GM19240 (cell line): Measurements from ENCODE around the gene ZDHHC9.

Experiments used
- DNase-seq: peaks from one replicate; pipeline ENCODE4 v3.0.0; 2011; ENCODE audit warnings: low spot score; ENCODE audit not compliant: insufficient read length

The ZDHHC9 gene

DNA sequence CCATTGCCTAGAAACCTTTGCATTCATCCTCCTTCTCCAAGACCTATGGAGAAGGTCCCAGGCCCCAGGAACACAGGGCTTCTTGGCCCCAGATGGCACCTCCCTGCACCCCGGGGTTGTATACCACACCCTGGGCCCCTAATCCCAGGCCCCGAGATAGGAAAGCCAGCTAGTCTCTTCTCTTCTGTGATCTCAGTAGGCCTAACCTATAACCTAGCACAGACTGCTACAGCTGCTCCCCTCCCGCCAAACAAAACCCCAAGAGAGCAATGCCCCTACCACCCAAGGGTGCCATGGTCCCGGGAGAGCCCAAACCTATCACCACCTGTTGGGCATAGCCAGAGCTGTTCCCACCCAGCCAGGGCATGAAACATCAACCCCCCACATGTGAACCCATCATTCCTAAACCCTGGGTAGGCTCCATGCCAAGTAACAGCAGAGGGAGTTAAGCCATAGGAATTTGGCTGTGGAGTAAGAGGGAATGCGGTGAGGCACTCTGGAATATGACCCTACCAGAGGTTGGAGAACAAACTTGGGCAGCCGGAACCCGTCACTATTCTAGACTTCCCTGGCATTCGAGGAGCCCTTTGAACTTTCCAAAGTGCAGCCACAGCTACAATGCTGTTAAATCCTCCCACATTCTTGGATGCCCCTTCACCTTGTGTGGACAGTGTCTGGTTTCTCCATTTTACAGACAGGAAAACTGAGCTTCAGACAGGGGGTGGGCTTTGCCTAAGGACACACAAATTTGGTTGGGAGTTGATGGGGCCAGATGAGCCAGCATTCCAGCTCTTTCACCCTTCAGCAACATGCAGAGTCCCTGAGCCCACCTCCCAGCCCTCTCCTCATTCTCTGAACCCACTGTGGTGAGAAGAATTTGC lies 74.9 kb downstream of the ZDHHC9 start:
- DNase-seq = no peak

DNA sequence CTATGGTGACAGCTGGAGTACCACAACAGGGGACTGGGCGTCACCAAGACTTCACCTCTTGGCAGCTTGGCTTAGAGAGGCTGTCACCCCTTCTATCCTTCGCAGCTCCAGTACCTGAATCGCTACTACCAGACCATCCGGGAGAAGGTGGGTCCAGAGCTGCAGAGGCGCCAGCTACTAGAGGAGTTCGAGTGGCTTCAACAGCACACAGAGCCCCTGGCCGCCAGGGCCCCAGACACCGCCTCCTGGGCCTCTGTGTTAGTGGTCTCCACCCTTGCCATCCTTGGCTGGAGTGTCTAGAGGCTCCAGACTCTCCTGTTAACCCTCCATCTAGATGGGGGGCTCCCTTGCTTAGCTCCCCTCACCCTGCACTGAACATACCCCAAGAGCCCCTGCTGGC lies 75.5 kb downstream of the ZDHHC9 start:
- DNase-seq = no peak

DNA sequence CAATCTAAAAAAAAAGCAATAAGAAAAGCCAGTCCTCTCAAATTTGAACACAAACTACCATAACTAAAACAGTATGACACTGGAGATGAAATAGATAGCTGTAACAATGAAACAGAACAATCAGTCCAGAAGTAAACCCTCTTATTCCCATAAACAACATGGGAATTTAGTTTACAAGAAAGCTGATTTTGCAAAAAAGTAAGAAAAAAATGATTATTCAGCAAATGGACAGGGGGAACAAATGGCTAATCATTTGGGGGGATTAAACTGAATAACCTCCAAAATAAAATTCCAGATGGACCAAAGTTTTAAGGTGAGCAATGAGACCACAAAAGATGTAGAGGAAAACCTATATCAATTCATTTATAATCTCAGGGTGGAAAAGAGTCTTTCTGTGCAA lies 80.0 kb downstream of the ZDHHC9 start:
- no peak for DNase-seq

DNA sequence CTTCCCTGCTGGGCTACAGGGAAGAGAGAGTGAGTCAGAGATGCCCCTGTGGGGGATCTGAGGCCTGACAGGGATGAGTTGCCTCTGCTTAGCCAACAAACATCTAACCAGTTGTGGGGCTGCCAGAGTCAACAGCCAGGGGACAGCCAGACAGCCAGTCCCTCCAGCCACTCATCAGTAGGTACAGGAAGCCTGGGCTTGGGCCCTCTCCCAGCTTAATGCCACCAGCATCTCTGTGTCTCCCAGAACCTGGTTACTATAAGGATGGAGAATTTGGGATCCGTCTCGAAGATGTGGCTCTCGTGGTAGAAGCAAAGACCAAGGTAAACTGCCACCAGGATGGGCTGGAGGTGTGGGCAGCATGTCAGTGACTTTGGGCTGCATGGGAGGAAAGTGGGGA lies 81.2 kb downstream of the ZDHHC9 start:
- no peak for DNase-seq

DNA sequence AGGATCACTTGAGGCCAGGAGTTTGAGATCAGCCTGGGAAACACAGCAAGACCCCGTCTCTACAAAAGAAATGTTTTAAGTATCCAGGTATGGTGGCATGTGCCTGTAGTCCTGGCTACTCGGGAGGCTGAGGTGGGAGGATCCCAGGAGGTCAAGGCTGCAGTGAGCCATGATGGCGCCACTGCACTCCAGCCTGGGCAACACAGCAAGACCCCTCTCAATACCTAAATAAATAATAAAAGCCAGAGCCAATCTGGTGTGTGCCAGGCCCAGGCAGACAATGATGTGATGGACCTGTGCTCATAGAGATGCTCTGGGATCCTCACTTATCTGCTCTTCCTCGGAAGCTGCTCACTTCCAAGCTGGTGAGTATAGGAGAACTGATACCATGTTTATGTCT lies 82.1 kb downstream of the ZDHHC9 start:
- no peak for DNase-seq

DNA sequence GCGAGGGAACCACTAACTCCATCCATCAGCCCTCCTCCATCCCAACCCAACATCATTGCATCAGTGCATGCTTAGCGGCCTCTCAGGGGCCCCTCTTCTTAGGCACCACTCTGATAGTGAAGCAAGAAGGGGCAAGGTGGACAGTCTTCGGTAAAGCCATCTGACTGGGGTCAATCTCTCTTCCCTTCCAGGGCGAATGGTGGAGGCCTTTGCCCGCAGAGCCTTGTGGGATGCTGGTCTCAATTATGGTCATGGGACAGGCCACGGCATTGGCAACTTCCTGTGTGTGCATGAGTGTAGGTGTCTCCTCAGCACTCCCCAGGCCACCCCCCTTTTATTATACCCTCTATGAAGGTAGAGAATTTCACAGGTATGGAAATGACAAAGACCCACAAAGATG lies 82.7 kb downstream of the ZDHHC9 start:
- DNase-seq = no peak

DNA sequence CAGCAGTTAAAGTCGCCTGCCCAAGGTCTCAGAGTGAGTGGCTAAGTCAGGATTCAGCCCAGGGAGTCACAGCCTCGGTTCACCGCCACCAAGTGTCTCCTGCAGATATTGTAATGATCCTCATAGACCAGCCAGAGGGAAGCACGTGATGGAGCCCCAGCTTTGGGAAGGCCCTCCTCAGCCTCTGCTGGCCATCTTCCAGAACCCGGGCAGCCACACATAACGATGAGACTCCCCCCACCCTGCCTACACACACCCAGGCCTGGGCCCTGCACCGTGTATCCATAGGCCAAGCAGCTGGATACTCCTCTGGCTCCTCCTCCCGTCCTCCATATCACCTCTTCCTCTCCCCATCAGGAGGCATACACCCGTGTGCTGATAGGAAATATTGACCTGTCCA lies 83.5 kb downstream of the ZDHHC9 start:
- DNase-seq = no peak

DNA sequence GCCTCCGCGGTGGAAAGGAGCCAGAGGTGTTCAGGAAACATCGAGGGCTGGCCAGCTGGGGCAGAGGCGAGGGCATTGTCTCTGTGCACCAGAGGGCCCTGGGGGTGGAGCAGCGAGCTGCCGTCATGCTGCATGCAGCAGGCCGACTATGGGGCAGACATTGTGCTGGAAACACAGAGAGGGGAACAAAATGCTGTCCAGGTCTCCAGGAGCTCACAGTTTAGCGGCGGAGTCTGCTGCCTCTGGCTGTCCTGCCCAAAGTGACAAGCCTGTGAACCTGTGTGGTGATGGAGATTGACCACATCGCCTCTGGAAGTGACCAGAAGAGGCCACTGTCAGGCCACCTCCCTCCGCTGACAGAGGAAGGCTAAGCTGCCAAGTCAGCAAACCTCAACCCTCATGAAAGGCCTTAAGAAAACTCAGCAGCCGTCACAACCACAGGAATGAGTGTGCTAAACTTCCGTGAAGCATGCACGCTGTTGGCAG lies 84.1 kb downstream of the ZDHHC9 start:
- DNase-seq = no peak

DNA sequence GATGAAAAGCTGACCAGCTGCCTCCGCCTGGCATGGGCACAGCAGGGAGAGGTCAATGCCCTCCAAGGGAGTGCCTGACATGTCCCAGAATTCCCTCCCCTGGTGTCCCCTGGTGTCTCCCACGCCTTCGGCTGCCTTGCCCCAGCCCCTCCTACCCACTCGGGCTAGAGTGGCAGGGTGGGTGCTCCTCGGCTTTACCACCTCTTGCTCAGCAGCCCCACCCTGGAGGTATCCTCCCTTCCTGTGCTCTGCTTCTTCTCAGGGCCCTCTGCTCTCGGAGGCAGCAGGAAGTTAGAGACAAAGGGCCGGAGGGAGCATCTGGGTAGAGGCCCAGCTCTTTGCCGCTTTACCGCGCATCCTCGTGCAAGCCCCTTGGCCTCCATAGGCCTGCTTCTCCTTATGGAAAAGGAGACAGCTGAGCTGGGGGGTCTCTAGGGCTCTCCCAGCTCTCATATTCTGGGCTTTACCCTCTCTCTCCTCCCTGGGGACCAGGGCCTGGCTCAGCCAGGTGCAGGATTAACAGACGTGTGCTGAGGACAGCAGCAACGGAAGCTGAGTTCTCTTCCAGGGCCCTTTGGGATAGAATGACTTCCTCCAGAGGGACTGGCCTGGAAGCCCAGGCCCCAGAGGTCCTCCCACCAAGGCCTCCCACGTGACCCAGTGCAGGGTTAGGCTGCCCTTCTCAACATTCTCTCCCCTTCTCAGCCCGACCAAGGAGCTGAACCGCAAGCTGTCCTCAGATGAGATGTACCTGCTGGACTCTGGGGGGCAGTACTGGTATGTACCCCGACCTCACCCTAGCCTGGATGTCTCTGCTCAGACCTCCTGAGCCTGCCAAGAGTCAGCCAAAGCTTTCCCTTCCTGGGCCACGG lies 87.7 kb downstream of the ZDHHC9 start:
- DNase-seq = no peak

DNA sequence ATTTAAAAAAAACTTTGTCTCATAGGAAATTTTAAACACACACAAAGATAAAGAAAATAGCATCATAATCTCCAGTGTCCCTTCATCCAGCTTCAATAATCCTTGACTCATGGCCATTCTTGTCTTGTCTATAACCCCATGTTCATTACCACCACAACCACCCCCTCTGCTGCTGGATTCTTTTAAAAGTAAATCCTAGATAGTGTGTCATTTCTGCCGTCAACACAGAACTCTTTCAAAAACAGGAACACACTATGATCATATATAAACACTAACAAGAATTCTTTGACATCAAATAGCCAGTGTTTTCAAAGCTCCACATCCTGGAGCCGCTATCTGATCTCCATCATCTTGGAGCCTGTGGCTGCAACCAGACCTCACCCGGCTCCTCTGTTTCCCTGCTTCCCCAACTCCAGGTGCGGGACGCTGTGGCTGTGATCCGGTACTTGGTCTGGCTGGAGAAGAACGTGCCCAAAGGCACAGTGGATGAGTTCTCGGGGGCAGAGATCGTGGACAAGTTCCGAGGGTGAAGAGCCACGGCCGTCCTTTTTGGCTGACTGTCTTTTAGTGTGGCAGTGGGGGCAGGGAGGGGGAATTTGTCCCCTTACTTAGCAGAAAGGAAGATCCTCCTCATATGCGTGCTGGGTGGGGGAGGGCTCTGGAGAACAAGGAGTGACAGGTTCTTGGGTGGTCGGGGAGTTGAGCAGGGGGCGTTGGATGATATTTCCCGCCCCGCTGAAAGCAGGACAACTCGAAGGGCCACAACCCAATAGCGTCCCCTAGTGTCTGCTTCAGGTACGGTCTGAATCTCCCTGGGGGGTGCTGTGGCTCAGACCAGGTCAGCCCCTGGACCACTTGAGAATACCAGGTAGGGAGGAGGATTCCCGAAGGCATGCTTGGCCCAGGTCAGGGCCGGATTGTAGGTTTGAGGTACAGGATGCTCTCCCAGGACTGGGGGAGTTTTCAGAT lies 89.3 kb downstream of the ZDHHC9 start:
- DNase-seq = no peak
